K562 (cell line): ENCODE results near the gene TMEM72. TPM values are rescaled to one million over a fixed set of nuclear protein-coding genes. Genes with fewer than 3 reads are reported as not detected.

ENCODE experiments used
- ATAC-seq: fragments of 200-7000 bp; cut with Tn5 transposase; 3 replicates; pipeline ENCODE4 v1.9.1; 2020; ENCODE audit warnings: moderate library complexity
- BruUV-seq: library from RNA; stranded (reverse); fragments of 400-500 nt; replicated peaks from 2 replicates; lab custom pipeline; 2021; lab: Mats Ljungman, UMichigan
- CTCF ChIA-PET: fragments of 300-600 bp; formaldehyde crosslinking; extraction: SDS; loops from one replicate; lab custom pipeline; 2021; ENCODE audit warnings: low intra/inter-chr PET ratio; lab: Yijun Ruan, JAX
- POLR2A ChIA-PET: fragments of 300-600, 350-650 bp; sonication (Branson Sonifier 250); formaldehyde crosslinking; extraction: SDS; loops from one replicate; lab custom pipeline; 2021; ENCODE audit warnings: antibody characterized with exemption, inconsistent platforms; lab: Yijun Ruan, JAX
- DNase-seq, 4 experiments: peaks; one replicate each; pipeline versions ENCODE4 v3.0.0 to v3.0.0-alpha.2; 2011 to 2018; ENCODE audit warnings: low spot score in 3 of 4, mixed read lengths in 3 of 4; ENCODE audit errors: extremely low read depth in 1 of 4
- FAIRE-seq: peaks from 2 replicates; lab custom pipeline; 2011; peaks lifted over from hg19 to GRCh38; lab: Jason Lieb, UNC
- H2AFZ ChIP-seq: 2 replicates; pipeline ENCODE4 v1.6.0; 2011; ENCODE audit warnings: low read depth, low read length, control low read depth, inconsistent platforms
- H3K27ac ChIP-seq: fragments of 200-600 bp; 3 replicates; pipeline ENCODE4 v1.8.0; 2011; ENCODE audit warnings: low read depth, mild to moderate bottlenecking, control low read depth, inconsistent platforms, low read length, moderate library complexity, mixed read lengths; ENCODE audit errors: extremely low read depth
- H3K27me3 ChIP-seq, 2 experiments: fragments of 300-600 bp in 1 of 2; 2 replicates in 1 of 2; 3 replicates in 1 of 2; pipeline versions ENCODE4 v1.6.0 to v1.8.0; 2011; ENCODE audit warnings: inconsistent platforms in 2 of 2, low read length in 2 of 2, mild to moderate bottlenecking in 1 of 2, mixed read lengths in 1 of 2, moderate library complexity in 1 of 2; ENCODE audit not compliant: control insufficient read depth in 2 of 2, insufficient read depth in 2 of 2
- H3K36me3 ChIP-seq: fragments of 300-600 bp; 3 replicates; pipeline ENCODE4 v1.8.0; 2011; ENCODE audit warnings: mild to moderate bottlenecking, low read length, inconsistent platforms; ENCODE audit not compliant: control insufficient read depth, insufficient read depth
- H3K4me1 ChIP-seq, 2 experiments: fragments of 200-600 bp in 1 of 2; replicated peaks in 1 of 2; 2 replicates in 1 of 2; 3 replicates in 1 of 2; pipeline versions ENCODE4 v1.5.1 to v1.8.0; 2011; ENCODE audit warnings: inconsistent platforms in 2 of 2, low read length in 2 of 2, mild to moderate bottlenecking in 1 of 2, mixed read lengths in 1 of 2, moderate library complexity in 1 of 2; ENCODE audit not compliant: control insufficient read depth in 2 of 2, insufficient read depth in 2 of 2
- H3K4me2 ChIP-seq: 2 replicates; pipeline ENCODE4 v1.6.1; 2011; ENCODE audit warnings: low read length, control low read depth, inconsistent platforms, mixed read lengths; ENCODE audit not compliant: insufficient read depth
- H3K4me3 ChIP-seq: fragments of 200-600 bp; sonication (generic), shearing (Covaris generic); 2 replicates; pipeline ENCODE4 v1.5.1; 2016; ENCODE audit warnings: control low read depth, inconsistent platforms
- H3K79me2 ChIP-seq: fragments of 200-600 bp; 3 replicates; pipeline ENCODE4 v1.8.0; 2011; ENCODE audit warnings: low read length, inconsistent platforms; ENCODE audit not compliant: control insufficient read depth, insufficient read depth
- H3K9ac ChIP-seq, 2 experiments: 2 replicates each; pipeline versions ENCODE4 v1.6.0 to v1.6.1; 2011; ENCODE audit warnings: low read depth in 2 of 2, low read length in 2 of 2, control low read depth in 1 of 2, inconsistent platforms in 1 of 2, mild to moderate bottlenecking in 1 of 2, mixed read lengths in 1 of 2; ENCODE audit not compliant: insufficient read depth in 1 of 2
- H3K9me1 ChIP-seq: one replicate; pipeline ENCODE4 v1.6.0; 2011; ENCODE audit warnings: inconsistent platforms, mild to moderate bottlenecking, low read length, moderate library complexity; ENCODE audit not compliant: control insufficient read depth, insufficient read depth
- H3K9me3 ChIP-seq: replicated peaks from 2 replicates; pipeline ENCODE4 v1.5.1; 2011; ENCODE audit warnings: low read depth, low read length, inconsistent platforms; ENCODE audit not compliant: control insufficient read depth, insufficient read depth
- H4K20me1 ChIP-seq: replicated peaks from 2 replicates; pipeline ENCODE4 v1.6.1; 2011; ENCODE audit warnings: low read length, inconsistent platforms, mixed read lengths; ENCODE audit not compliant: control insufficient read depth, insufficient read depth
- CREM ChIP-seq: IDR thresholded peaks from 2 replicates; pipeline ENCODE4 v1.6.1; 2014; ENCODE audit warnings: antibody characterized with exemption, low read depth
- RBBP5 ChIP-seq: fragments of 200-600 bp; sonication (generic); IDR thresholded peaks from 2 replicates; pipeline ENCODE4 v1.6.1; 2012; ENCODE audit warnings: borderline replicate concordance, mild to moderate bottlenecking, low read length, control low read depth, inconsistent platforms; ENCODE audit not compliant: insufficient read depth, poor library complexity, severe bottlenecking
- TAF9B ChIP-seq: fragments of 450-650 bp; IDR thresholded peaks from 2 replicates; pipeline ENCODE4 v1.6.1; 2018; ENCODE audit warnings: mild to moderate bottlenecking; ENCODE audit not compliant: partially characterized antibody
- ZNF512 ChIP-seq: IDR thresholded peaks from 2 replicates; pipeline ENCODE4 v1.6.1; 2016; ENCODE audit warnings: missing genetic modification characterization, missing compliant biosample characterization
- in situ Hi-C: fragments of 300-500 bp; cut with MboI; formaldehyde crosslinking; loops from 4 replicates; pipeline ENCODE4 v1.15.0; 2018; ENCODE audit warnings: inconsistent platforms, mixed read lengths
- intact Hi-C: fragments of 100-400 bp; cut with micrococcal nuclease; formaldehyde crosslinking; loops from 2 replicates; pipeline ENCODE4 v1.14.2; 2022
- polyA plus RNA-seq, 8 experiments: library from polyadenylated mRNA; depleted of rRNA in 4 of 8; stranded (reverse) in 5 of 8; unstranded in 3 of 8; fragments of >200 nt; fragmentation: Nextera tagmentation in 2 of 8; fragmentation: Illumina TruSeq in 1 of 8; extraction: Ambion mirVana in 2 of 8; extraction: Trizol in 1 of 8; gene quantifications; 2 replicates each; pipeline versions ENCODE4 v1.2.1 to v1.2.3, GENCODE V29; 2011 to 2014; ENCODE audit warnings: inconsistent platforms in 1 of 8, missing spikeins in 1 of 8
- total RNA-seq, 7 experiments: library from RNA; depleted of rRNA in 6 of 7; stranded (reverse); fragments of >200 nt in 6 of 7; fragmentation: Illumina TruSeq in 2 of 7; extraction: Trizol in 2 of 7; gene quantifications; 2 replicates each; pipeline versions ENCODE4 v1.2.1 to v1.2.3, GENCODE V29; 2011 to 2021; ENCODE audit warnings: low replicate concordance in 1 of 7

Gene TMEM72
- total and polyA plus RNA-seq, 9 of the 15 experiments (the other 6 are each of a cell fraction or from before 2014, with no cell fraction given) = not detected

GRCh38 chr10:44954042-44954441 lies 42.9 kb downstream of the TMEM72 start (continued):
- TF ChIP-seq CREM (no peak), TAF9B (no peak)

- Histone ChIP-seq H3K4me1 (peaks cover 8 to 9% of the 10 kb centered on the region in 2 experiments; a peak in 4 of 5 replicates), H3K4me3 (no peak overlapping the region), H3K27ac (no peak overlapping the region), H3K27me3 (peaks cover 22 to 36% of the 10 kb centered on the region in 2 experiments; a peak in 4 of 5 replicates), H3K4me2 (no peak overlapping the region), H3K79me2 (no peaks in the 10 kb centered on the region), H4K20me1 (peaks cover 4% of the 10 kb centered on the region; the same call in 1 of the 2 replicates), H3K9me3 (no peaks in the 10 kb centered on the region), H3K36me3 (no peaks in the 10 kb centered on the region), H2AFZ (no peak overlapping the region), H3K9me1 (peaks cover 3% of the 10 kb centered on the region), H3K9ac (no peak overlapping the region)
- no TSS peak for BruUV-seq
- CTCF ChIA-PET = no interaction called here
- in situ Hi-C loops = no loop called here
- intact Hi-C loops = no loop called here
- no peak for ATAC-seq
- no peak for FAIRE-seq
- DNase-seq = no peak
- TF ChIP-seq ZNF512 (peak; percentile 96), RBBP5 (no peak)
- POLR2A ChIA-PET = no interaction called here
These were observed 43.8 kb downstream of the TMEM72 start for GRCh38 chr10:44954962-44955361.
